OCI-LY1 (cell line): ENCODE data around the gene LENEP.

Experiments
- CTCF ChIP-seq: fragments of 200-600 bp; sonication (generic), shearing (Covaris generic); IDR thresholded peaks from 2 replicates; pipeline ENCODE4 v1.5.1; 2017; ENCODE audit warnings: mild to moderate bottlenecking, antibody characterized with exemption, low read length, moderate library complexity, mixed read lengths
- EZH2 ChIP-seq: fragments of 200-600 bp; sonication (generic), shearing (Covaris generic); IDR thresholded peaks from 2 replicates; pipeline ENCODE4 v1.8.0; 2017; ENCODE audit warnings: borderline replicate concordance, mixed run types, mild to moderate bottlenecking, antibody characterized with exemption, low read length, moderate library complexity, mixed read lengths

GRCh38 chr1:154969860-154970452 lies 23.4 kb upstream of the LENEP start:
- TF ChIP-seq CTCF (no peak), EZH2 (no peak)
